H9 (cell line): ENCODE results near the gene MYB. TPM values are rescaled to one million over a fixed set of nuclear protein-coding genes. Genes with fewer than 3 reads are reported as not detected.

Source experiments
- DNase-seq: peaks from one replicate; pipeline ENCODE4 v3.0.0-alpha.2; 2017
- H2AFZ ChIP-seq: one replicate; pipeline ENCODE4 v1.6.1; 2013; ENCODE audit warnings: mild to moderate bottlenecking, low read length, control low read depth, moderate library complexity
- H2AK5ac ChIP-seq: 2 replicates; pipeline ENCODE4 v1.6.1; 2013; ENCODE audit warnings: low read length, control low read depth, mixed read lengths; ENCODE audit not compliant: insufficient read length
- H2BK120ac ChIP-seq: one replicate; pipeline ENCODE4 v1.6.1; 2013; ENCODE audit warnings: low read depth, mild to moderate bottlenecking, low read length, control low read depth, inconsistent platforms; ENCODE audit not compliant: poor library complexity, severe bottlenecking
- H2BK12ac ChIP-seq: 2 replicates; pipeline ENCODE4 v1.6.1; 2013; ENCODE audit warnings: low read length, control low read depth, mixed read lengths, low read depth; ENCODE audit not compliant: insufficient read length
- H2BK15ac ChIP-seq: 2 replicates; pipeline ENCODE4 v1.6.1; 2013; ENCODE audit warnings: low read depth, low read length, control low read depth
- H2BK20ac ChIP-seq: one replicate; pipeline ENCODE4 v1.6.1; 2013; ENCODE audit warnings: low read depth, mild to moderate bottlenecking, low read length, control low read depth, inconsistent platforms; ENCODE audit not compliant: poor library complexity, severe bottlenecking
- H2BK5ac ChIP-seq: 2 replicates; pipeline ENCODE4 v1.6.1; 2013; ENCODE audit warnings: low read length, control low read depth, mixed read lengths; ENCODE audit not compliant: insufficient read length
- H3K14ac ChIP-seq: 2 replicates; pipeline ENCODE4 v1.6.1; 2013; ENCODE audit warnings: low read length, control low read depth; ENCODE audit not compliant: insufficient read depth
- H3K18ac ChIP-seq: 2 replicates; pipeline ENCODE4 v1.6.1; 2013; ENCODE audit warnings: low read depth, mild to moderate bottlenecking, mixed read lengths, low read length, control low read depth; ENCODE audit not compliant: insufficient read length
- H3K23ac ChIP-seq: 2 replicates; pipeline ENCODE4 v1.6.1; 2013; ENCODE audit warnings: low read length, control low read depth, mixed read lengths, low read depth; ENCODE audit not compliant: insufficient read length
- H3K23me2 ChIP-seq: 2 replicates; pipeline ENCODE4 v1.6.1; 2013; ENCODE audit warnings: low read depth, mild to moderate bottlenecking, mixed read lengths, low read length, control low read depth; ENCODE audit not compliant: insufficient read length, poor library complexity, severe bottlenecking
- H3K27ac ChIP-seq: 2 replicates; pipeline ENCODE4 v1.5.1; 2013; ENCODE audit warnings: low read length, control low read depth, mixed read lengths, low read depth; ENCODE audit not compliant: insufficient read length
- H3K27me3 ChIP-seq: 2 replicates; pipeline ENCODE4 v1.6.1; 2013; ENCODE audit warnings: low read length, control low read depth, inconsistent platforms; ENCODE audit not compliant: insufficient read depth
- H3K4ac ChIP-seq: 2 replicates; pipeline ENCODE4 v1.6.1; 2013; ENCODE audit warnings: low read depth, mild to moderate bottlenecking, control low read depth, inconsistent platforms, low read length, moderate library complexity
- H3K4me1 ChIP-seq: 2 replicates; pipeline ENCODE4 v1.6.1; 2013; ENCODE audit warnings: low read length, control low read depth, inconsistent platforms; ENCODE audit not compliant: insufficient read depth
- H3K4me2 ChIP-seq: 2 replicates; pipeline ENCODE4 v1.6.1; 2013; ENCODE audit warnings: low read length, control low read depth, mixed read lengths; ENCODE audit not compliant: insufficient read length, insufficient read depth
- H3K56ac ChIP-seq: 2 replicates; pipeline ENCODE4 v1.6.1; 2013; ENCODE audit warnings: low read depth, mild to moderate bottlenecking, mixed read lengths, low read length, control low read depth; ENCODE audit not compliant: insufficient read length
- H3K79me1 ChIP-seq: 2 replicates; pipeline ENCODE4 v1.6.1; 2013; ENCODE audit warnings: low read depth, mild to moderate bottlenecking, moderate library complexity, low read length, control low read depth, inconsistent platforms; ENCODE audit not compliant: insufficient read depth, poor library complexity, severe bottlenecking
- H3K79me2 ChIP-seq: 2 replicates; pipeline ENCODE4 v1.6.1; 2013; ENCODE audit warnings: low read length, control low read depth, inconsistent platforms; ENCODE audit not compliant: insufficient read depth
- H3K9ac ChIP-seq: 2 replicates; pipeline ENCODE4 v1.6.1; 2013; ENCODE audit warnings: low read length, control low read depth, mixed read lengths; ENCODE audit not compliant: insufficient read length; ENCODE audit errors: extremely low read depth
- H3K9me3 ChIP-seq: one replicate; pipeline ENCODE4 v1.6.1; 2013; ENCODE audit warnings: low read depth, low read length, inconsistent platforms; ENCODE audit not compliant: control insufficient read depth
- H3T11ph ChIP-seq: one replicate; pipeline ENCODE4 v1.6.1; 2013; ENCODE audit warnings: mild to moderate bottlenecking, low read length, control low read depth, inconsistent platforms
- H4K20me1 ChIP-seq: one replicate; pipeline ENCODE4 v1.6.1; 2013; ENCODE audit not compliant: control insufficient read depth, insufficient read length, insufficient read depth
- H4K5ac ChIP-seq: 2 replicates; pipeline ENCODE4 v1.6.1; 2013; ENCODE audit warnings: low read depth, mild to moderate bottlenecking, mixed read lengths, low read length, control low read depth; ENCODE audit not compliant: insufficient read length
- H4K8ac ChIP-seq: replicated peaks from 2 replicates; pipeline ENCODE4 v1.6.1; 2013; ENCODE audit warnings: low read length, control low read depth, mixed read lengths, low read depth; ENCODE audit not compliant: insufficient read length
- H4K91ac ChIP-seq: 2 replicates; pipeline ENCODE4 v1.6.1; 2013; ENCODE audit warnings: low read depth, mild to moderate bottlenecking, moderate library complexity, mixed read lengths, low read length, control low read depth; ENCODE audit not compliant: insufficient read length
- H3K27ac Mint-ChIP-seq, 3 experiments: 2 replicates in 2 of 3; 3 replicates in 1 of 3; pipeline ENCODE4 v1.8.0; 2020 to 2021; ENCODE audit warnings: mixed read lengths in 3 of 3, mild to moderate bottlenecking in 1 of 3, moderate library complexity in 1 of 3
- H3K27me3 Mint-ChIP-seq: 2 replicates; pipeline ENCODE4 v1.8.0; 2021; ENCODE audit warnings: low read depth, mild to moderate bottlenecking, moderate library complexity, mixed read lengths
- H3K36me3 Mint-ChIP-seq, 3 experiments: 2 replicates in 2 of 3; 3 replicates in 1 of 3; pipeline ENCODE4 v1.8.0; 2020 to 2021; ENCODE audit warnings: low read depth in 3 of 3, mixed read lengths in 3 of 3; ENCODE audit not compliant: insufficient read depth in 1 of 3
- H3K4me1 Mint-ChIP-seq, 2 experiments: 2 replicates each; pipeline ENCODE4 v1.8.0; 2020; ENCODE audit warnings: mixed read lengths in 2 of 2
- H3K4me3 Mint-ChIP-seq, 2 experiments: 2 replicates in 1 of 2; 3 replicates in 1 of 2; pipeline ENCODE4 v1.8.0; 2020 to 2021; ENCODE audit warnings: mild to moderate bottlenecking in 2 of 2, mixed read lengths in 2 of 2, moderate library complexity in 1 of 2
- H3K9me3 Mint-ChIP-seq, 2 experiments: 2 replicates in 1 of 2; 3 replicates in 1 of 2; pipeline ENCODE4 v1.8.0; 2020; ENCODE audit warnings: mild to moderate bottlenecking in 2 of 2, mixed read lengths in 2 of 2, moderate library complexity in 1 of 2
- WGBS: extraction: QIAGEN DNeasy Blood & Tissue Kit; methylation state at CpG from one replicate; pipeline ENCODE4 v1.1.7; 2013; ENCODE audit warnings: missing lambda C conversion rate, low lambda C conversion rate, mixed read lengths; ENCODE audit not compliant: insufficient read length; ENCODE audit errors: extremely low coverage; 5-methylcytosine and 5-hydroxymethylcytosine counted together
- total RNA-seq: library from RNA; stranded (reverse); gene quantifications from 2 replicates; pipeline ENCODE4 v1.2.1, GENCODE V29; 2021
- TF ChIP-seq, protein P1 (sequence below): fragments of 200-600 bp; sonication (generic); conservative IDR thresholded peaks from 3 replicates; pipeline ENCODE4 v1.8.0; 2021; ENCODE audit warnings: antibody characterized with exemption, mild to moderate bottlenecking

MYB gene
- total RNA-seq, 1 experiment from 2014 or later = 5.8 TPM

DNA sequence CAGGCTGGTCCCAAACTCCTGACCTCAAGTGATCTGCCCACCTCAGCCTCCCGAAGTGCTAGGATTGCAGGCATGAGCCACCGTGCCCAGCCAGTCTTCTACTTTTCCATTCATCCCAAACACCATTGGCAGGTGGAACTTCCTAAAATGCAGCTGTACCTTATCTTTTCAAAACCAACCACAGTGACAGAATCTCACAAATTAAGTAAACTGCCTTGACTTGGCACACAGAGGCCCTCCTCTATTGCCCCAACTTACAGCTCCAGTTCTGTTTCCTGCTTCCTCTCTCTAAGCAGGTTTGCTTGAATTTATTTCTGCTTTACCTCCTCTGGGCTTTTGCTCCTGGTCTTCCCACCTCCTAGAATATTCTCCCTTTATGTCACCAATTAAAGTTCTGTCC is 7.6 kb downstream of the MYB start:
- Histone ChIP-seq H3K14ac (no peak overlapping the region), H2BK120ac (no peak overlapping the region), H3K56ac (no peak overlapping the region), H3K27ac (no peak overlapping the region), H3K4me1 (peaks cover 2% of the 10 kb centered on the region; the same call in 1 of the 2 replicates), H3K27me3 (no peaks in the 10 kb centered on the region), H3K23ac (no peak overlapping the region), H3T11ph (no peak overlapping the region), H2AK5ac (no peak overlapping the region), H3K9me3 (no peaks in the 10 kb centered on the region), H2BK20ac (no peak overlapping the region), H4K20me1 (no peaks in the 10 kb centered on the region), H3K23me2 (peaks cover 4% of the 10 kb centered on the region), H4K5ac (no peak overlapping the region), H3K9ac (no peak overlapping the region), H3K4ac (no peak overlapping the region), H3K79me1 (no peaks in the 10 kb centered on the region), H2AFZ (no peak overlapping the region), H2BK12ac (no peak overlapping the region), H2BK15ac (no peak overlapping the region), H3K79me2 (no peaks in the 10 kb centered on the region), H3K4me2 (no peak overlapping the region), H4K8ac (no peak overlapping the region), H3K18ac (no peak overlapping the region), H4K91ac (no peak overlapping the region), H2BK5ac (no peak overlapping the region)
- TF ChIP-seq, protein P1, sequence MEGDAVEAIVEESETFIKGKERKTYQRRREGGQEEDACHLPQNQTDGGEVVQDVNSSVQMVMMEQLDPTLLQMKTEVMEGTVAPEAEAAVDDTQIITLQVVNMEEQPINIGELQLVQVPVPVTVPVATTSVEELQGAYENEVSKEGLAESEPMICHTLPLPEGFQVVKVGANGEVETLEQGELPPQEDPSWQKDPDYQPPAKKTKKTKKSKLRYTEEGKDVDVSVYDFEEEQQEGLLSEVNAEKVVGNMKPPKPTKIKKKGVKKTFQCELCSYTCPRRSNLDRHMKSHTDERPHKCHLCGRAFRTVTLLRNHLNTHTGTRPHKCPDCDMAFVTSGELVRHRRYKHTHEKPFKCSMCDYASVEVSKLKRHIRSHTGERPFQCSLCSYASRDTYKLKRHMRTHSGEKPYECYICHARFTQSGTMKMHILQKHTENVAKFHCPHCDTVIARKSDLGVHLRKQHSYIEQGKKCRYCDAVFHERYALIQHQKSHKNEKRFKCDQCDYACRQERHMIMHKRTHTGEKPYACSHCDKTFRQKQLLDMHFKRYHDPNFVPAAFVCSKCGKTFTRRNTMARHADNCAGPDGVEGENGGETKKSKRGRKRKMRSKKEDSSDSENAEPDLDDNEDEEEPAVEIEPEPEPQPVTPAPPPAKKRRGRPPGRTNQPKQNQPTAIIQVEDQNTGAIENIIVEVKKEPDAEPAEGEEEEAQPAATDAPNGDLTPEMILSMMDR = no peak
- Mint-ChIP-seq H3K4me1 (peaks cover 4 to 8% of the 10 kb centered on the region in 2 experiments; a peak in 3 of 4 replicates), H3K27me3 (peaks cover 4% of the 10 kb centered on the region), H3K27ac (no peak overlapping the region; a peak in 1 of 7 replicates), H3K4me3 (no peak overlapping the region), H3K36me3 (peaks cover 3 to 57% (median 48%) of the 10 kb centered on the region in 3 experiments; a peak in 5 of 7 replicates), H3K9me3 (no peaks in the 10 kb centered on the region)
- no peak for DNase-seq
- WGBS = no CpG with 5 or more reads among the region's 2 CpGs
